Right cardiac atrium (tissue), 5 donors: ENCODE results near the gene SNCAIP. TPM values are rescaled to one million over a fixed set of nuclear protein-coding genes. Genes with fewer than 3 reads are reported as not detected.
"Not testable (repeated sequence)": the region's sequence is repeated elsewhere in the genome, so short reads cannot be mapped to it uniquely, and the experiment has no call there.

Experiments used
- ATAC-seq, 2 donors: fragments of 200-7000 bp; cut with Tn5 transposase; one replicate each; pipeline versions ENCODE4 v1.8.0 to v1.9.1; 2020; ENCODE audit warnings: moderate library complexity in 2 of 2, mild to moderate bottlenecking in 1 of 2
- DNase-seq, 3 donors: peaks; one replicate each; pipeline ENCODE4 v3.0.0-alpha.2; 2020
- H3K27ac ChIP-seq: one replicate; pipeline ENCODE4 v1.5.1; 2013; ENCODE audit warnings: mild to moderate bottlenecking, low read length, control low read depth, moderate library complexity
- H3K27me3 ChIP-seq: one replicate; pipeline ENCODE4 v1.6.1; 2013; ENCODE audit not compliant: control insufficient read depth, insufficient read depth
- H3K4me1 ChIP-seq: one replicate; pipeline ENCODE4 v1.6.1; 2013; ENCODE audit warnings: low read length; ENCODE audit not compliant: control insufficient read depth, insufficient read depth
- H3K4me3 ChIP-seq: one replicate; pipeline ENCODE4 v1.5.1; 2013; ENCODE audit warnings: low read length, control low read depth
- H3K9me3 ChIP-seq: one replicate; pipeline ENCODE4 v1.6.1; 2013; ENCODE audit warnings: low read length; ENCODE audit not compliant: control insufficient read depth
- WGBS: extraction: QIAGEN DNeasy Blood & Tissue Kit; methylation state at CpG from one replicate; pipeline ENCODE4 v1.1.7; 2013; 5-methylcytosine and 5-hydroxymethylcytosine counted together
- intact Hi-C, 4 donors: fragments of 100-400 bp; cut with DNase I; formaldehyde crosslinking; loops; one replicate each; pipeline versions ENCODE4 v1.11.0 to v1.14.0; 2022 to 2023
- polyA plus RNA-seq: library from polyadenylated mRNA; stranded (reverse); fragments of 200-250 nt; gene quantifications from one replicate; pipeline ENCODE4 v1.2.3, GENCODE V29; 2013
- total RNA-seq, 4 donors: library from RNA; stranded (reverse); fragmentation: NEBNext Ultra II Directional; extraction: Animal tissue kit (Norgen Biotek cat#: 25700); gene quantifications; one replicate each; pipeline ENCODE4 v1.2.1, GENCODE V29; 2021
- donor health status: healthy with polysubstance abuse.
- donor health status: DM: no; HTN: yes; CAD: no.
- donor health status: DM: no; HTN: no; CAD: no.
- donor health status: DM: no; HTN: yes; CAD: no; lungs with severe emphysema.
- donor health status: DM: yes; HTN: yes; CAD: no.

SNCAIP gene
- total and polyA plus RNA-seq, 5 donors: 1.2 to 3.9 (median 2.1) TPM

DNA sequence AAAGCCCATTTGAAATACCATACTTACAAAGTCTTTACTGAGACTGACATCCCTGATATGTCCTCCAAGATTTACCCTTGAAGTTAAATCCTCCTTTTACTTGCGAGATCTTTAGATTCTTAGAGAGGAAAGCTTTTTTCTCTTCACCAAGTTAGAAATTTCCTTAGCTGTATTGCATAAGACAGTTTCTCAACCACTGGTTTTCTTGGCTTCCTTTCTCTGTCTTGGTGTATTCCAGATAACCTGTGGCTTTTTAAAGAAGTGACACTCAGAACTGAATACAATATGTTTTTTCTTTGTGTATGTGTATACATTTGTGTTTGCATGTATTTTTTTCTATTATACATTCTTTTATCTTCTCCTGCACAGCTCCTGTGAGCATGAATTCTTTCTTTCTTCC is 65.0 kb downstream of the SNCAIP start:
- intact Hi-C loops: no loop called here
- 51% methylated on average over 1 of the region's 1 CpG for WGBS
- no peaks in the 10 kb centered on the region for H3K27me3 ChIP-seq
- ATAC-seq (peak in 1 of 2 donors; percentile 74), DNase-seq (no peak)
- no peaks in the 10 kb centered on the region for H3K9me3 ChIP-seq
- peaks cover 2% of the 10 kb centered on the region for H3K4me1 ChIP-seq
- no peak overlapping the region for H3K27ac ChIP-seq
- peak overlapping the region; percentile 10 for H3K4me3 ChIP-seq

DNA sequence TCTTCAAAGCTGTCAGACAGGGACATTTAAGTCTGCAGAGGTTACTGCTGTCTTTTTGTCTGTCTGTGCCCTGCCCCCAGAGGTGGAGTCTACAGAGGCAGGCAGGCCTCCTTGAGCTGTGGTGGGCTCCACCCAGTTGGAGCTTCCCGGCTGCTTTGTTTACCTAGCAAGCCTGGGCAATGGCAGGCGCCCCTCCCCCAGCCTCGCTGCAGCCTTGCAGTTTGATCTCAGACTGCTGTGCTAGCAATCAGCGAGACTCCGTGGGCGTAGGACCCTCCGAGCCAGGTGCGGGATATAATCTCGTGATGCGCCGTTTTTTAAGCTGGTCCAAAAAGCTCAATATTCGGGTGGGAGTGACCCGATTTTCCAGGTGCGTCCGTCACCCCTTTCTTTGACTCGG is 70.9 kb downstream of the SNCAIP start:
- DNase-seq, H3K27ac ChIP-seq, H3K4me1 ChIP-seq, H3K9me3 ChIP-seq, H3K4me3 ChIP-seq, H3K27me3 ChIP-seq, intact Hi-C loops, ATAC-seq: not testable (repeated sequence)
- WGBS: 87% methylated on average over 16 of the region's 16 CpGs

DNA sequence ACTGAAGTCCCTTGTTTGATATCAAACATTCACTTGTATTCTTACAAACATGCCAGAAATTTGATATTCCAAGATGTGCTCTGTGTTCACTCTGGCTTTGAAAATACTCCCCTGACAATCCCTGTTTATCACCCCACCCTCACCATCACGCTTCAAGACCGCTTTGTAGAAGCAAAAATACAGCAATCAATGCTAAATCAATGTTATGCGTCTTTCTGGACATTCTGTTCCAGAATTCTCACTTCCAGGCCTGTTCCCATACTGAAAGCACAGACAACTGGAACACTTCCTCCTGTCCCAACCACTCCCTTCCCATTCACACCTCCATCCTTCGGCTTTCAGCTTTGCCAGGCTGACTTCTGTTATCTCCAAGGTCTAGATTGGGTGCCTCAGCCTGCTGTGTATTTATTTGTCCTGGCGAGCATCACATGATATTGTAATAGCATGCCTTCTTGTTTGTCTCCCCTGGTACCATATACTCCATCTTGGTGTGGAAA is 72.8 kb downstream of the SNCAIP start:
- peak in 1 of 3 donors; percentile 40 for DNase-seq
- H3K27me3 ChIP-seq: no peaks in the 10 kb centered on the region
- H3K4me1 ChIP-seq: no peaks in the 10 kb centered on the region
- peak; percentile 28 to 79 for ATAC-seq
- WGBS: 65% methylated on average over 5 of the region's 5 CpGs
- H3K9me3 ChIP-seq: no peaks in the 10 kb centered on the region
- no peak overlapping the region for H3K27ac ChIP-seq
- intact Hi-C loops: no loop called here
- no peak overlapping the region for H3K4me3 ChIP-seq

DNA sequence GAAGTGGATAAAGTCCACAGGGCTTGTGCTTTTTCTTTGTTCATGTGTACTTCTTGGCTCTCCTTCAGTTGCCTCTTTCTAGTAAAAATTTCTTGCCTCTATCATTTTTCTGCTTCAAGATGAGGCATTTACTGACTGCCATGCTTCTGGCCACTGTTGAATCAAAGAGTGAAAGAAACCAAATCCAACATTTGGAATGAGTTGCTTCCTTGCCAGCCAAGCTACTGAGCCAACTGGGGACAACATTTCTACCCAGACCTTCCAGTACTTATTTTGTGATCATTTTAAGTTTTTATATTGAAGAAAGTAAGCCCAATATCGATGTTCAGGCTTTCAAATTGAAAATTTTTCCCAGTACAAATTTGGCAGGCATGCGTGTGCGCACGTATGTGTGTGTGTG is 73.2 kb downstream of the SNCAIP start:
- ATAC-seq (no peak), DNase-seq (no peak)
- Histone ChIP-seq H3K4me3 (no peak overlapping the region), H3K27ac (no peak overlapping the region), H3K9me3 (no peaks in the 10 kb centered on the region), H3K27me3 (no peaks in the 10 kb centered on the region), H3K4me1 (no peaks in the 10 kb centered on the region)
- 85% methylated on average over 4 of the region's 4 CpGs for WGBS
- intact Hi-C loops: no loop called here

DNA sequence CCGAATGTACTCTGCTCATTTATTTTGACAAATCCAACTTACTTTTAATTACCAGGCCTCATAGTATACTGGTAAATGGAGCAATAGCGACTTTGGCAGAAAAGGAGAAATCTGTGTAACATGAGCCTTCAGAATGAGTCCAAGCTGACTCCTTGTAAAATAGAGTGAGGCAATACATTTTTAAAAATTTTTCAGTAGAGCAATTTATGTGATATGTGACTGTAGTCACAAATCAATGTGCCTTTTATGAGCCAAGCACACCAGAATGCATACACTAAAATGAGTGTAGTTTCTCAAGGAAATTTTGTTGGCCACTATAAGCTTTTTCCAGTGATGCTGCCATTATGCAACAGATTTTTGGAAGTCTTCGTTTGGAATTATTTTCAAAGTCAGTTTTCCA is 73.8 kb downstream of the SNCAIP start:
- no peaks in the 10 kb centered on the region for H3K4me1 ChIP-seq
- H3K27ac ChIP-seq: no peak overlapping the region
- intact Hi-C loops: no loop called here
- H3K4me3 ChIP-seq: no peak overlapping the region
- DNase-seq: no peak
- WGBS: 61% methylated on average over 3 of the region's 3 CpGs
- peak; percentile 53 to 77 for ATAC-seq
- H3K27me3 ChIP-seq: no peaks in the 10 kb centered on the region
- H3K9me3 ChIP-seq: no peaks in the 10 kb centered on the region

DNA sequence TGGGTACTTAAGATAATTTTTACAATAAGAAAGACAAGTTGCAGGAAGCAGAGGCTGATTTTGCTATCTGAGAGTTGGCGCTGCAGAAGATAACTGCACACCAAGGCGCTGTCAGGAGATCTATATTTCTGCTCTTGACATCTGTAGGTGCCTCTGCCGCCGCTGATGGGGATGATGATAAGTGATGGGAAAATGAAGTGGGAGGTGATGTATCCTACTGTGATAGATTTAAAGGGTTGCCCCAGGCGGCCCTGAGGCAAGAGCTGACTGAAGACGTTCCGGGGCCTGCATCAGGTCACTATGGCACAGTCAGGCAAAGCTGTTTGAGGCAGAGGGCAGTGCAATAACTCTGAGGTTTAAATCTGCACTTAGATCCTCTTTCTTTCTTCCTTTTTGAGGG is 78.1 kb downstream of the SNCAIP start:
- DNase-seq: no peak
- 81% methylated on average over 7 of the region's 7 CpGs for WGBS
- intact Hi-C loops: no loop called here

DNA sequence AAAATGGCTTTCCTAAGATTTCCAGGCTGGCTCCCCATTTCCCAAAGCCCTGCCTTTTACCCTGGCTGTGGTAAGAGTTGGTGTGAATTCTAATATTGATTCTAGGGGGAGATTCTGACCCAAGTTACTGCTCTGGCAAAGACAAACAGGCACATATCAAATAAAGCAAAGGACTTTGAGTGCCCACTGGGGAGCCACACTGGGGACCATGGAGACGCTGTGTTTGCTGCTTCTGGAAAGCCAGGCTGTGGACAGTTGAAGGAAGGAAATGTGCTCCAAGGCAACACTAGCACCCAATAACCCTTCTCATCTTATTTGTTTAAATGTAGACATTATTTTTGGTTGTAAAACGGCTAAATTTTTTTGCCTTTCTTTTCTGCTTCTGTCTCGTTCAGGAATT is 78.7 kb downstream of the SNCAIP start:
- ATAC-seq (no peak), DNase-seq (no peak)
- Histone ChIP-seq H3K27me3 (no peaks in the 10 kb centered on the region), H3K4me3 (no peak overlapping the region), H3K27ac (no peak overlapping the region), H3K4me1 (no peaks in the 10 kb centered on the region), H3K9me3 (no peaks in the 10 kb centered on the region)
- intact Hi-C loops: no loop called here
- 87% methylated on average over 3 of the region's 3 CpGs for WGBS

More for the DNA sequence above, 78.1 kb downstream of the SNCAIP start:
- Histone ChIP-seq H3K27ac (no peak overlapping the region), H3K4me1 (no peaks in the 10 kb centered on the region), H3K4me3 (no peak overlapping the region), H3K27me3 (no peaks in the 10 kb centered on the region), H3K9me3 (no peaks in the 10 kb centered on the region)
- ATAC-seq: no peak

DNA sequence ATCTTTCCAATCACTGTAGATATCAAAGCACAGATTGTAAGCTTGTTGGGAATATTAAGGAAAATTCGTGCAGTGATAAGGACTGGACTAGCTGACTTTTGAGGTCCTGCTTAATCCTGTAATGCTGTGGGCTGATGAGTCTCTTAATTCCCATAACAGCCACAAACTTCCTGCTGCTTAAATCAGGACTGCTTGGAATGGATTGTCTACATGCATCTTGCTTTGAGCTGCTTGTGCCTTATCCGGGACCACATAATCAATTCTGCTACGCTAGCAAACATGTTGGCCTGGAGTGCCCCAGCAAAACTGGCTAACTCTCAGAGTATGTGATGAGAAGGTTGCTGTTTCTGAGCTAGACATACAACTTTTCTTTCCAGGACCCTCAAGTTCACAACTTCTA is 79.6 kb downstream of the SNCAIP start:
- ATAC-seq: no peak
- intact Hi-C loops: no loop called here
- Histone ChIP-seq H3K4me3 (no peak overlapping the region), H3K27me3 (no peaks in the 10 kb centered on the region), H3K27ac (no peak overlapping the region), H3K4me1 (no peaks in the 10 kb centered on the region), H3K9me3 (no peaks in the 10 kb centered on the region)
- WGBS: 87% methylated on average over 3 of the region's 3 CpGs
- DNase-seq: no peak

DNA sequence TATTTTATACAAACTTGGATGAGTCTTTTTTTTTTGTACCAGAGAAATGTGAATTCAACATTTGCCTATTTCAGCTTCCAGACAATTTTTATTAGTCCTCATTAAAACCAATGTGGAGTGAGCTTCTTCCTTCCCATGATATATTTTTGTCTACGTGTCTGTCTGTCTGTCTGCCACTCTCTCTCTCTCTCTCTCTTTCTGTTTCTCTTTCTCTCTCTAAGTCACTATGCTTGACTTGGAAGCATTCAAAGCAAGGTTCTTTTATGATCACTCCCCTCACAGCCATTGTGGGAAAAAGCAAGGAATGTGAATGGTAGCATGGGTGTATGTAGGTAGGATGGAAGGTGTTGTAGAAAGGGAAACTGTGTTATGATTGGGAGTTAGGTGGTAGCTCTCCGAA is 80.2 kb downstream of the SNCAIP start:
- H3K4me1 ChIP-seq: no peaks in the 10 kb centered on the region
- intact Hi-C loops: no loop called here
- H3K9me3 ChIP-seq: no peaks in the 10 kb centered on the region
- no peak overlapping the region for H3K4me3 ChIP-seq
- no peak for DNase-seq
- no peak for ATAC-seq
- no peaks in the 10 kb centered on the region for H3K27me3 ChIP-seq
- no peak overlapping the region for H3K27ac ChIP-seq
- WGBS: 92% methylated on average over 2 of the region's 2 CpGs

DNA sequence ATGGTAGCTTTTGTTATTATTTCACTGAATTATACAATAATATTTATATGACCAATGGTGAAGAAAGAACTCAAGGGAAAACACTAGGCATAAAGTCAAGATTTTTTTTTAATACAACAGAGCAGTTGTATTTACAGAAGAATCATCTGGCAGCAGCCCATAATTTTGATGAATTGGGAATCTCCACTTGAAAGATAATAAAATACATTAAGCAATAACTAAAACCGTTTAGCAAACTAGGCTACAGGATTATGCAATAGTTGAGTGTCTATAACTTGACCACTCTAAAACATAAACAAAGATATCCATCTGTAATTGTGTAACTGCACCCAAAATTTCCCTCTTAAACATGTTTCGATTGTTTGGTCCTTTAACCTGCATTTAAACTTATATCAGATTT is 80.8 kb downstream of the SNCAIP start:
- Histone ChIP-seq H3K4me3 (no peak overlapping the region), H3K9me3 (no peaks in the 10 kb centered on the region), H3K4me1 (no peaks in the 10 kb centered on the region), H3K27me3 (no peaks in the 10 kb centered on the region), H3K27ac (no peak overlapping the region)
- DNase-seq (no peak), ATAC-seq (no peak)
- intact Hi-C loops: no loop called here
- 56% methylated on average over 2 of the region's 2 CpGs for WGBS

DNA sequence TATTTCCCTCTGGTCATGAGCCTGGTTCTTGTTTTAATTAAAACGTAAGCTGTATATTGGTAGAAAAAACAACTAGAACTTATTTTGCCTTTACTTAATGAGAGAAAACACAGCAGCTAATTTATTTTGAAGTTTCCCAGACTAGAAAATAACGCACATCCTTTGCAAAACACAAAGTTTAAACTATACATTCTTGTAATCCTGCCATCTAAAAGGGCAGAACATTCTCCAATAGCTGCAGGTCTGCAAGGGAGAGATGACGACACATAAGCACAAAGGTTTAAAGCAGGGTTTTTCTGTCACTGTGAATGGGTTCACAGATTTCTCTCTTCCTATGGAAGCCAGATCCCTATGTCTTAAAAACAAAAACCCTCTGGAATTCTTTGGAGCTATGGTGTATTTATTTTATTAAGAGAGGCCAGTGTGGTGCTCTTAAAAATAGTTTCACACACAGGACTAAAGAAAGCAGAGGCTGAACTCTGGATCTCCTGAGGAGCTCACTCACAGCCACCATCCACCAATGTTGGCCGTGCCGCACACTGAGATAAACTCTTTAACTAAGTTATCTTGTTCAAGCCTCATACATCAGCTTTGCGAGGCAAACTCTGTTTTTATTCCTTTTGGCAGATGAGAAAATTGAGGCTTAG is 82.4 kb downstream of the SNCAIP start:
- no peak for ATAC-seq
- intact Hi-C loops: no loop called here
- WGBS: 72% methylated on average over 6 of the region's 6 CpGs

DNA sequence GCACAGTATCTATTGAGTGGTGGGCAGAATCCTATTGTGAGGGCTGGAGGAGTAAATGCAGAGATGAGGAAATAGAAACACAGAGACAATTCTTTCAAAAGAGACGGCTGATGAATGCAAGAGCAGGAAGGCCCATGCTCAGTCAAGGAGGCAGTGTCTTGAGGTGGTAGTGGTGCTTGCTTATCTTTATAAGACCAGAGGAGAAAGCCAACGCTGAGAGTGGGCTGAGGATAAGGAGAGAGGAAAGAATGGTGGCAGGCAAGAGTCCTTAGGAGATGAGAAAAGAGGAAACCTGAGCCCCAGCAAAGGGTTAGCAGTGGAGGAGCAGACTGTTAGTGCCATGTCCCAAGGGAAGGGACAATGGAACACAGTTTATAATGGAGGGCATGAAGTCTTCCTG is 86.0 kb downstream of the SNCAIP start:
- WGBS: 83% methylated on average over 2 of the region's 2 CpGs
- DNase-seq (no peak), ATAC-seq (no peak)
- Histone ChIP-seq H3K9me3 (no peaks in the 10 kb centered on the region), H3K27me3 (no peaks in the 10 kb centered on the region), H3K4me3 (no peak overlapping the region), H3K27ac (no peak overlapping the region), H3K4me1 (no peaks in the 10 kb centered on the region)
- intact Hi-C loops: no loop called here

More for the DNA sequence above, 82.4 kb downstream of the SNCAIP start:
- Histone ChIP-seq H3K9me3 (no peaks in the 10 kb centered on the region), H3K27ac (no peak overlapping the region), H3K27me3 (no peaks in the 10 kb centered on the region), H3K4me3 (no peak overlapping the region), H3K4me1 (no peaks in the 10 kb centered on the region)
- DNase-seq: no peak
